Sigmoid colon (tissue), 4 donors: ENCODE results near the gene IL15.

ENCODE experiments used
- EP300 ChIP-seq, 4 donors: sonication (generic); formaldehyde crosslinking; IDR thresholded peaks; one replicate each; pipeline ENCODE4 v1.6.1; 2017; ENCODE audit warnings: antibody characterized with exemption in 4 of 4
- POLR2A ChIP-seq, 2 donors: fragments of 450-650 bp; IDR thresholded peaks; one replicate each; pipeline ENCODE4 v1.6.1; 2016; ENCODE audit warnings: antibody characterized with exemption in 2 of 2, mild to moderate bottlenecking in 2 of 2, moderate library complexity in 2 of 2
- TF ChIP-seq, protein P1 (sequence below), 4 experiments: fragments of 450-650 bp in 3 of 4; fragments of 200-600 bp in 1 of 4; IDR thresholded peaks; one replicate each; pipeline ENCODE4 v1.5.1; 2016 to 2019; ENCODE audit warnings: antibody characterized with exemption in 4 of 4, mild to moderate bottlenecking in 3 of 4, moderate library complexity in 2 of 4

DNA sequence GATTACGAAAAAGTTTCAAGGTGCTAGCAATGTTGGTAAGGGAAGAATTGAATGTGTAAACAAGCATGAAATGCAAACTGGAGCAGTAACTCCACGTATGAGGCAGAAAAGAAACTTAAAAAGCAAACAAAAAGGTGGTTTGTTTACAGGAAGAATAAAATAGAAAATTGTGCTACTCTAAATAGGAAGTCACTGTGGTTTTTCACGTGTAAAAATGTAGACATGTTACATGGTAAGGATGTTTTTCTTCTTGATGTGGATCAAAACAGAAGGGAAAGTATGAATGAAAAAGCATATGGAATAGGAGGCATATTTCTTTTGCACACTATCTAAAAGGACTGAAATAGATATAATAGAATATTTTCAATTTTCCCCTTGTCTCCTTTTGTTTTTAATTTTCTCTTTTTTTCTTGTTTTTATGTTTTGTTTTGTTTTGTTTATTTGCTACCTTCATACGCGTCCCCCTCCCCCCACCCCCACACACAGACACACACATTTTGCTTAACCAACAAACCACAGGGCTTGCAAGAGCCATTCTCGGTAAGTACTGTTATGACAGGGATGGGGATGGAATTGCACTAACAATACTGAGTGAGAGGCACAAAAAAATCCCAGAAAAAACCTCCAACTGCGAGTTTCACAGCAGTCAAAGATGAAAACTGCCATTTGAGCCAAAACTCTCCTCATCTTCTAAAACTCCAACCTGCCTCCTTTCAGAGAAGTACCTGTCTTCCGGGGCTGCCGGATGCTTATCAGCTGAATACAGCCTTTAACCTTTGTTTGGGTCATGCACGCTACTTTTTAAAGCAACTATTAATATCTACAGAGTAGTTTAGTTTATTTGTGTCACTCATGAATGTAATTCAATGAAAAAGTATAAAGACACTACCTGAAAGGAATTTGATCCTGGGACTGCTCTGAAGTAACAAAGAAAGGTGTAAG, 135.8 kb downstream of the IL15 start:
- TF ChIP-seq, protein P1, sequence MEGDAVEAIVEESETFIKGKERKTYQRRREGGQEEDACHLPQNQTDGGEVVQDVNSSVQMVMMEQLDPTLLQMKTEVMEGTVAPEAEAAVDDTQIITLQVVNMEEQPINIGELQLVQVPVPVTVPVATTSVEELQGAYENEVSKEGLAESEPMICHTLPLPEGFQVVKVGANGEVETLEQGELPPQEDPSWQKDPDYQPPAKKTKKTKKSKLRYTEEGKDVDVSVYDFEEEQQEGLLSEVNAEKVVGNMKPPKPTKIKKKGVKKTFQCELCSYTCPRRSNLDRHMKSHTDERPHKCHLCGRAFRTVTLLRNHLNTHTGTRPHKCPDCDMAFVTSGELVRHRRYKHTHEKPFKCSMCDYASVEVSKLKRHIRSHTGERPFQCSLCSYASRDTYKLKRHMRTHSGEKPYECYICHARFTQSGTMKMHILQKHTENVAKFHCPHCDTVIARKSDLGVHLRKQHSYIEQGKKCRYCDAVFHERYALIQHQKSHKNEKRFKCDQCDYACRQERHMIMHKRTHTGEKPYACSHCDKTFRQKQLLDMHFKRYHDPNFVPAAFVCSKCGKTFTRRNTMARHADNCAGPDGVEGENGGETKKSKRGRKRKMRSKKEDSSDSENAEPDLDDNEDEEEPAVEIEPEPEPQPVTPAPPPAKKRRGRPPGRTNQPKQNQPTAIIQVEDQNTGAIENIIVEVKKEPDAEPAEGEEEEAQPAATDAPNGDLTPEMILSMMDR (IDR thresholded peaks at IDR 0.05): no peak
- TF ChIP-seq POLR2A (IDR thresholded peaks at IDR 0.05) (no peak), EP300 (IDR thresholded peaks at IDR 0.05) (no peak)
